SK-N-MC (cell line): ENCODE results near the gene FAT1.

Source experiments
- EZH2 ChIP-seq: fragments of 200-600 bp; sonication (generic); IDR thresholded peaks from one replicate; pipeline ENCODE4 v1.6.1; 2017; ENCODE audit warnings: antibody characterized with exemption
- FOXP2 ChIP-seq: optimal IDR thresholded peaks from 2 replicates; pipeline ENCODE3; 2011; ENCODE audit warnings: mild to moderate bottlenecking, moderate library complexity; ENCODE audit not compliant: insufficient read depth; ENCODE audit errors: extremely low read length, control extremely low read depth
- POLR2AphosphoS5 ChIP-seq: IDR thresholded peaks from 2 replicates; pipeline ENCODE4 v1.6.1; 2012; ENCODE audit warnings: mild to moderate bottlenecking, low read depth, low read length, borderline replicate concordance

DNA sequence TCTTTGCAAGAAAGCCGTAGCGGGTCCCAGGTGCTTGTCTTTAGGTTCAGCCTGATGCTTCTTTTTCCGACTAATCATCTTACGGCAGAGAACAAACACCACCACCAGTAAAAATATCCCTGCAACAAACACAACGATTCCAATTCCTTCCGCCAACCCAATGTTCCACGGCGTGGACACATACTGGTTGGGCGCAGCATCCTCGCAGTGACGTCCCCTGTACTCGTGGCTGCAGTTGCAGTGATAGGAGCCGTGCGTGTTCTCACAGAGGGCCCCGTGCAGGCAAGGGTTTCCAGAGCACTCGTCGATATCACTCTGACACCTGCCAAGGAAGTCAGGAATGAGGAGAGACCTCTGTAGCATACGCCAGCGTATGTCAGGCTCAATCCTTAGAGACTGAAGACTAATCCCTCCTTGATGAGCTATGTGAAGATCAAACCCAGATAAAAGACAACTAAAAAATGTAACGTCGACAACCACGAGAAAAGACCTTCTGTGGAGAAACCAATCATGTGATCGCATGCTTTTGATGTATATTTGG is 126.7 kb downstream of the FAT1 start:
- TF ChIP-seq EZH2 (no peak), FOXP2 (no peak), POLR2AphosphoS5 (no peak)
